ENCODE measurements around the gene INS. TPM values are rescaled to one million over a fixed set of nuclear protein-coding genes. Genes with fewer than 3 reads are reported as not detected.

The INS gene
- total RNA-seq, 1 donor from 2014 or later, result not detected

GRCh38 chr11:2192435-2192834 lies 31.4 kb upstream of the INS start:
- no peak for DNase-seq (ENCODE audit: low spot score in 2 of 2)
- Histone ChIP-seq H3K27ac (no peak overlapping the region), H3K4me3 (no peak overlapping the region), H3K4me1 (no peaks in the 10 kb centered on the region), H3K9me3 (no peaks in the 10 kb centered on the region), H3K27me3 (no peaks in the 10 kb centered on the region), H3K36me3 (no peaks in the 10 kb centered on the region)
- intact Hi-C loops (cut with DNase I), result no loop called here
- no peak for TF ChIP-seq CTCF (IDR thresholded peaks at IDR 0.05)

- TF ChIP-seq CTCF (IDR thresholded peaks at IDR 0.05), result no peak
- H3K27me3 ChIP-seq, result no peaks in the 10 kb centered on the region
- H3K4me1 ChIP-seq, result no peaks in the 10 kb centered on the region
- H3K36me3 ChIP-seq, result no peaks in the 10 kb centered on the region
- H3K9me3 ChIP-seq, result no peaks in the 10 kb centered on the region
- no peak for DNase-seq (ENCODE audit: low spot score in 2 of 2)
- intact Hi-C loops (cut with DNase I), result no loop called here
- H3K4me3 ChIP-seq, result no peak overlapping the region
- H3K27ac ChIP-seq, result no peak overlapping the region
Measured at GRCh38 chr11:2191883-2192282, 30.9 kb upstream of the INS start.

- H3K27ac ChIP-seq, result no peak overlapping the region
- no peaks in the 10 kb centered on the region for H3K36me3 ChIP-seq
- intact Hi-C loops (cut with DNase I), result no loop called here
- no peaks in the 10 kb centered on the region for H3K9me3 ChIP-seq
- no peaks in the 10 kb centered on the region for H3K27me3 ChIP-seq
- TF ChIP-seq CTCF (IDR thresholded peaks at IDR 0.05), result no peak
- no peak for DNase-seq (ENCODE audit: low spot score in 2 of 2)
- H3K4me3 ChIP-seq, result no peak overlapping the region
- no peaks in the 10 kb centered on the region for H3K4me1 ChIP-seq
Measured at GRCh38 chr11:2190657-2191471, 29.9 kb upstream of the INS start.

- DNase-seq (ENCODE audit: low spot score in 2 of 2), result no peak
- no peaks in the 10 kb centered on the region for H3K4me1 ChIP-seq
- no peak for TF ChIP-seq CTCF (IDR thresholded peaks at IDR 0.05)
- no peak overlapping the region for H3K27ac ChIP-seq
- intact Hi-C loops (cut with DNase I), result no loop called here
- H3K9me3 ChIP-seq, result no peaks in the 10 kb centered on the region
- H3K27me3 ChIP-seq, result no peaks in the 10 kb centered on the region
- H3K36me3 ChIP-seq, result no peaks in the 10 kb centered on the region
- H3K4me3 ChIP-seq, result no peak overlapping the region
Measured at GRCh38 chr11:2189938-2190656, 29.1 kb upstream of the INS start.

- no peak for TF ChIP-seq CTCF (IDR thresholded peaks at IDR 0.05)
- no peak overlapping the region for H3K27ac ChIP-seq
- no peak overlapping the region for H3K4me3 ChIP-seq
- DNase-seq (ENCODE audit: low spot score in 2 of 2), result no peak
- no peaks in the 10 kb centered on the region for H3K4me1 ChIP-seq
- intact Hi-C loops (cut with DNase I), result no loop called here
- H3K9me3 ChIP-seq, result no peaks in the 10 kb centered on the region
- H3K27me3 ChIP-seq, result no peaks in the 10 kb centered on the region
- no peaks in the 10 kb centered on the region for H3K36me3 ChIP-seq
Measured at GRCh38 chr11:2188745-2189144, 27.7 kb upstream of the INS start.

All from ascending aorta (tissue), 2 donors.